ENCODE results near the gene KCNMB1. TPM values are rescaled to one million over a fixed set of nuclear protein-coding genes. Genes with fewer than 3 reads are reported as not detected.
A peak's percentile ranks its signal among the peaks of the same experiment; 100 is the strongest.

KCNMB1 gene
- total RNA-seq, 2 donors from 2014 or later = 0.74 to 0.83 TPM

DNA sequence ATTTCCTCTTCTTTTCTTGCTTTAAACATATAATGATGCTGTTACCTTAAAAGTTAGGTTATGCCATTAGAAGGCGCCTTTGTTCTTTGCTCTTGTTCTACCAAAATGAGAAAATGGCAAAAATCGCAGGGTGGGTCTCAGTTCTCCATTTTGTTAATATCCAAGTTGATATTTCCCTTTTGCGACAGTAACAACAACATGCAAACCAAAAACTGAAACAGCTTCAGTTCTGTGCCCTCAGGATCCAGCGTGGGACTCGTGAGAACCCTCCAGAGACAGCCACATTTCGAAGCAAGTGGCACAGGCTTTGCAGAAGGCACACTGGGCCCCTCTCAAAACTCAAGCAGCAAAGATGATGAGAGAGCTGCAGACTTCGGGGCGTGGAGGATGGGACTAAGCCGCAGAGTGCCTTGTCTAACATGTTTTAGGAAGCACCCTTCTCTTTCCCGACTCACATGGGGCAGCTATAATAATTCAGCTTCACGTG lies 58.6 kb downstream of the KCNMB1 start:
- Histone ChIP-seq H3K27ac (peak overlapping the region; percentile 39 to 68), H3K4me3 (no peak overlapping the region), H3K9me3 (no peaks in the 10 kb centered on the region), H3K4me1 (peaks cover 0 to 14% of the 10 kb centered on the region in 2 donors), H3K36me3 (no peaks in the 10 kb centered on the region), H3K27me3 (no peaks in the 10 kb centered on the region)
- no peak for DNase-seq (ENCODE audit: low spot score)
- no peak for TF ChIP-seq CTCF (IDR thresholded peaks at IDR 0.05)

DNA sequence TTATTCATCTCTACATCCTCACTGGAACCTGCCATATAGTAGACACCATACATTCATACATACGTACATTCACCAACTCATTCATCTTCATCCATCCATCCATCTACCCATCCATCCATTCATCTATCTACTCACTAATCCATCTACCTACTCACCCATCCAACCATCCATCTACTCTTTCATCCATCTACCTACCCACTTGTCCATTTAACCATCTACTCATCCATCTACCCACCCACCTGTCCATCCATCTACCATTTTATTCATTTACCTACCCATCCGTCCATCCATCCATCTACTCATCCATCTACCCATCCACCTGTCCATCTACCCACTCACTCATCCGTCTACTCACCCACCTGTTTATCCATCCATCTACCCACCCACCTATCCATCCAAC lies 59.6 kb downstream of the KCNMB1 start:
- no peak for TF ChIP-seq CTCF (IDR thresholded peaks at IDR 0.05)
- DNase-seq (ENCODE audit: low spot score) = no peak
- peaks cover 0 to 14% of the 10 kb centered on the region in 2 donors for H3K4me1 ChIP-seq

DNA sequence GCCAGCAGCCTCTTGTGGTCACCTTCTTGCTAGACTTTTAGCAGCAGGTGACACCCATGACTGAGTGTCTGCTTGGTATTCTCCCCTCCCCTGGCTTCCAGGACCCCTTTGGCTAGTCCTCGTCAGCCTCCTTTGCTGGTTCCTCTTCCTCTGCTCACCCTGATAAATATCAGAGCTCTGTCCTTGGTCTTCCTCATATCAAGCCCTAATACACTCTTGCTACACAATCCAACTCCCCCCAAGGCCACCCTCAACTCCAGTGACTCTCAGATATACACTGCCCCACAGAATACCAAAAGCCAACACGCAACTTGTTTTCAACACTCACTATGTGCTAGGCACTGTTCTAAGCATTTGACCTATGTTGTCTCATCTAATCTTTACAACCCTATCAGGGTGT lies 61.3 kb downstream of the KCNMB1 start:
- Histone ChIP-seq H3K4me3 (no peak overlapping the region), H3K27me3 (no peaks in the 10 kb centered on the region), H3K36me3 (no peaks in the 10 kb centered on the region), H3K4me1 (peaks cover 0 to 14% of the 10 kb centered on the region in 2 donors), H3K9me3 (no peaks in the 10 kb centered on the region), H3K27ac (no peak overlapping the region)
- TF ChIP-seq CTCF (IDR thresholded peaks at IDR 0.05) = no peak
- DNase-seq (ENCODE audit: low spot score) = no peak

More for the DNA sequence above, 59.6 kb downstream of the KCNMB1 start:
- Histone ChIP-seq H3K36me3 (no peaks in the 10 kb centered on the region), H3K27ac (no peak overlapping the region), H3K9me3 (no peaks in the 10 kb centered on the region), H3K27me3 (no peaks in the 10 kb centered on the region), H3K4me3 (no peak overlapping the region)

DNA sequence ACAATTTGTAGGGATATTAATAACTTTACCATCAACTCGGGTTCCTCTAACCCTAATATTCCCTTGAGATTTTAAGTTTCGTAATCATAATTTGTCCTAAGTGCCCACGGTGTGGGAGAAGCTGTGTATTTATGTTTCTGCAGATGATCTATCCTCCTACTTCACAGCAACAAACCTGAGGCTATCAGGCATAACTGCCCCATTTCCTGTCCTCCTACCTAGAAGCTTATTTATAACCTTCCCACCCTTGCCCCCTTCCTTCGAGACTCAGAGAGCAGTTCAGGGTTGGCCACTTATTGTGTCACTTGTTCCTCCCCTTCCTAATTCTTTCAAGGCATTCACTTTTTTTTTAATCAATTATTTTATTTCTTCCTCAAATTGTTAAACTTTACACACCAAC lies 62.0 kb downstream of the KCNMB1 start:
- H3K27me3 ChIP-seq = no peaks in the 10 kb centered on the region
- no peaks in the 10 kb centered on the region for H3K36me3 ChIP-seq
- H3K27ac ChIP-seq = no peak overlapping the region
- peaks cover 0 to 14% of the 10 kb centered on the region in 2 donors for H3K4me1 ChIP-seq
- no peaks in the 10 kb centered on the region for H3K9me3 ChIP-seq
- no peak overlapping the region for H3K4me3 ChIP-seq
- no peak for DNase-seq (ENCODE audit: low spot score)
- TF ChIP-seq CTCF (IDR thresholded peaks at IDR 0.05) = no peak

Other genes starting within 250 kb of the KCNMB1 start
- not detected for gene C5orf58, start 156.4 kb downstream of the KCNMB1 start, total RNA-seq
- 1 to 10 TPM; 3.9 to 6.5 TPM for gene LCP2, start 91.6 kb downstream of the KCNMB1 start, total RNA-seq
- gene KCNIP1, start 114.7 kb upstream of the KCNMB1 start, total RNA-seq = not detected

All from right atrium auricular region (tissue), 2 donors.